PFSK-1 (cell line): ENCODE data around the gene TMTC2.

ENCODE experiments used
- POLR2AphosphoS5 ChIP-seq: IDR thresholded peaks from 2 replicates; pipeline ENCODE4 v1.6.1; 2012; ENCODE audit warnings: low read depth, mild to moderate bottlenecking, control low read depth, low read length, moderate library complexity
- SIN3A ChIP-seq: IDR thresholded peaks from 2 replicates; pipeline ENCODE4 v1.6.1; 2012; ENCODE audit warnings: mild to moderate bottlenecking, low read length, moderate library complexity, borderline replicate concordance; ENCODE audit not compliant: insufficient read depth
- TAF1 ChIP-seq: IDR thresholded peaks from 2 replicates; pipeline ENCODE4 v1.6.1; 2012; ENCODE audit warnings: low read length, control low read depth, borderline replicate concordance; ENCODE audit not compliant: insufficient read depth
- TF ChIP-seq, protein P1 (sequence below), 2 experiments: IDR thresholded peaks; 2 replicates each; pipeline versions ENCODE4 v1.6.1 to v1.8.0; 2011 to 2012; ENCODE audit warnings: low read depth in 2 of 2, low read length in 2 of 2, control low read depth in 1 of 2, inconsistent platforms in 1 of 2, mild to moderate bottlenecking in 1 of 2, moderate library complexity in 1 of 2; ENCODE audit not compliant: insufficient read depth in 1 of 2

DNA sequence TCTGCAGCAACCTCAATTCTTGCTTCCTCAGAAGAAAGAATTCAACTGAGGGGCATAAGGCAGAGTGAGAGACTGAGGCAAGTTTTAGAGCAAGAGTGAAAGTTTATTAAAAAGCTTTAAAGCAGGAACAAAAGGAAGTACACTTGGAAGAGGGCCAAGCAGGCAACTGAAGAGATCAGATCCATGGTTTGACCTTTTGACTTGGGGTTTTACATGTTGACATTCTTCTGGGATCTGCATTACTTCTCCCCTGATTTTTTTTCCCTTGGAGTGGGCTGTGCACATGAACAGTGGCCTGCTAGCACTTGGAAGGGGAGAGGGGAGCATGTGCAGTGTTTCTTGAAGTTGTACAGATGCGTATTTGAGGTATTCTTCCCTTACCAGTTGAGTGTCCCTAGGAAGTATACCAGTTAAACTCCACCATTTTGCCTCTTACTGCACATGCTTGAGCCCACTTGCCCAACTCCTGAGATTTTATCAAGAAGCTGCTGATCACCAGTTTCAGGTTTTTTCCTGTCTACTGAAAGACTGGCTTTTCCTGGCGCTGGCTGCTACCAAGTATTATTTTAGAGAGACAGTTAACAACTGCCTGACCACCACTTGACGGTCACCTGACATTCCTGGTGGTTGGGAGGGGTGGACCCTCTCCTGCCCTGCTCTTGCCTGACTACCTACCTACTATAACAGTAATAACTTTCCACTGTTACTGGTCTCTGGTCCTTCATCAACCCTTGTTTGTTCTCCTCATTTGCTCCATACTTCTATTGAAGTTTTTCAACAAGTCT is 26.0 kb upstream of the TMTC2 start:
- TF ChIP-seq, protein P1, sequence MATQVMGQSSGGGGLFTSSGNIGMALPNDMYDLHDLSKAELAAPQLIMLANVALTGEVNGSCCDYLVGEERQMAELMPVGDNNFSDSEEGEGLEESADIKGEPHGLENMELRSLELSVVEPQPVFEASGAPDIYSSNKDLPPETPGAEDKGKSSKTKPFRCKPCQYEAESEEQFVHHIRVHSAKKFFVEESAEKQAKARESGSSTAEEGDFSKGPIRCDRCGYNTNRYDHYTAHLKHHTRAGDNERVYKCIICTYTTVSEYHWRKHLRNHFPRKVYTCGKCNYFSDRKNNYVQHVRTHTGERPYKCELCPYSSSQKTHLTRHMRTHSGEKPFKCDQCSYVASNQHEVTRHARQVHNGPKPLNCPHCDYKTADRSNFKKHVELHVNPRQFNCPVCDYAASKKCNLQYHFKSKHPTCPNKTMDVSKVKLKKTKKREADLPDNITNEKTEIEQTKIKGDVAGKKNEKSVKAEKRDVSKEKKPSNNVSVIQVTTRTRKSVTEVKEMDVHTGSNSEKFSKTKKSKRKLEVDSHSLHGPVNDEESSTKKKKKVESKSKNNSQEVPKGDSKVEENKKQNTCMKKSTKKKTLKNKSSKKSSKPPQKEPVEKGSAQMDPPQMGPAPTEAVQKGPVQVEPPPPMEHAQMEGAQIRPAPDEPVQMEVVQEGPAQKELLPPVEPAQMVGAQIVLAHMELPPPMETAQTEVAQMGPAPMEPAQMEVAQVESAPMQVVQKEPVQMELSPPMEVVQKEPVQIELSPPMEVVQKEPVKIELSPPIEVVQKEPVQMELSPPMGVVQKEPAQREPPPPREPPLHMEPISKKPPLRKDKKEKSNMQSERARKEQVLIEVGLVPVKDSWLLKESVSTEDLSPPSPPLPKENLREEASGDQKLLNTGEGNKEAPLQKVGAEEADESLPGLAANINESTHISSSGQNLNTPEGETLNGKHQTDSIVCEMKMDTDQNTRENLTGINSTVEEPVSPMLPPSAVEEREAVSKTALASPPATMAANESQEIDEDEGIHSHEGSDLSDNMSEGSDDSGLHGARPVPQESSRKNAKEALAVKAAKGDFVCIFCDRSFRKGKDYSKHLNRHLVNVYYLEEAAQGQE (IDR thresholded peaks at IDR 0.05; ENCODE audit: insufficient read depth in 1 of 2, low read depth in 2 of 2, low read length in 2 of 2), result no peak
- TF ChIP-seq POLR2AphosphoS5, result no peak
- no peak for TF ChIP-seq TAF1
- no peak for TF ChIP-seq SIN3A
